Activated CD4-positive, alpha-beta memory T cell treated with anti-CD3 and anti-CD28 coated beads for 36 hours (primary cell): ENCODE results near the gene MOB1B. TPM values are rescaled to one million over a fixed set of nuclear protein-coding genes. Genes with fewer than 3 reads are reported as not detected.

ENCODE experiments used
- CTCF ChIA-PET: fragments of 350-600 bp; sonication (Branson Sonifier 250); formaldehyde crosslinking; loops from one replicate; lab custom pipeline; 2021; ENCODE audit warnings: antibody characterized with exemption, inconsistent platforms; lab: Charles Lee
- POLR2A ChIA-PET: fragments of 350-600 bp; sonication (Branson Sonifier 250); formaldehyde crosslinking; loops from one replicate; lab custom pipeline; 2021; ENCODE audit warnings: antibody characterized with exemption; lab: Charles Lee
- DNase-seq: peaks from one replicate; pipeline ENCODE4 v3.0.0-alpha.2; 2020
- H3K27ac Mint-ChIP-seq: one replicate; pipeline ENCODE4 v1.8.0; 2021; ENCODE audit warnings: mixed read lengths
- H3K27me3 Mint-ChIP-seq: one replicate; pipeline ENCODE4 v1.8.0; 2021; ENCODE audit warnings: mixed read lengths
- H3K36me3 Mint-ChIP-seq: one replicate; pipeline ENCODE4 v1.8.0; 2021; ENCODE audit warnings: mixed read lengths
- H3K4me1 Mint-ChIP-seq: one replicate; pipeline ENCODE4 v1.8.0; 2021; ENCODE audit warnings: low read depth, mixed read lengths
- H3K4me3 Mint-ChIP-seq: one replicate; pipeline ENCODE4 v1.8.0; 2021; ENCODE audit warnings: mild to moderate bottlenecking, mixed read lengths
- H3K9me3 Mint-ChIP-seq: one replicate; pipeline ENCODE4 v1.8.0; 2021; ENCODE audit warnings: mixed read lengths
- intact Hi-C: fragments of 100-400 bp; cut with micrococcal nuclease; formaldehyde crosslinking; loops from one replicate; pipeline ENCODE4 v1.15.1; 2023
- total RNA-seq, 2 experiments: library from RNA; stranded (reverse); gene quantifications; one replicate each; pipeline ENCODE4 v1.2.3, GENCODE V29; 2021

Gene MOB1B
- total RNA-seq, 2 experiments from 2014 or later: 18.6 to 19.9 TPM

DNA sequence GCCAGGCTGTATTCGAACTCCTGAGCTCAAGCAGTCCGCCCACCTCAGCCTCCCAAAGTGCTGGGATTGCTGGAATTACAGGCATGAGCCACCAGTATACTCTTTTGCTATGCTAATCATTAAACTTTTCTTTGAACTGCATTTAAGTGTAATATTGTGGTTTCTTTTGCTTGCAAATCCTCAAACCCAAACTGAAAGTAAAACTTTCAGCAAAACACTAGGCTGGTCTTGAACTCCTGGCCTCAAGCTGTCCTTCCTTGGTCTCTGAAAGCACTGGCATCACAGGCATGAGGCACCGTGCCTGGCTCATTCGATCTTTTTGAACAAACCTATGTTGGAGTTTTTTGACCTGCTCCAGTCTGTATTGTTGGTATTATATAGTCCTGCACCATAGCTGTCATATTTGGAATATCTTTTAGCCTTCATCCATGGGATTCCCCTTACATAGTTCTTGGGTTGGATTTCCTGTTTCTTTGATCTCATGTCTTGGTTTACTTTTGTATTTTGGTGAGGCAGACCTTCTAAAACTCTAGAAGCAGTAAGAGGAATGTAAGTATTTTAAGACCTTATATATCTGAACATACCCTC, 34.1 kb downstream of the MOB1B start:
- Mint-ChIP-seq H3K27me3 (no peaks in the 10 kb centered on the region), H3K36me3 (peaks cover 4% of the 10 kb centered on the region), H3K4me3 (no peak overlapping the region), H3K4me1 (peaks cover 10% of the 10 kb centered on the region), H3K9me3 (peaks cover 6% of the 10 kb centered on the region), H3K27ac (no peak overlapping the region)
- ChIA-PET CTCF (no interaction called here), POLR2A (interaction anchor here (1.1 kb wide), 1 partner anchor 34 kb away, joined by 5 read pairs; the partner anchor contains the start of gene MOB1B)
- intact Hi-C loops: no loop called here
- peak; percentile 15 for DNase-seq

DNA sequence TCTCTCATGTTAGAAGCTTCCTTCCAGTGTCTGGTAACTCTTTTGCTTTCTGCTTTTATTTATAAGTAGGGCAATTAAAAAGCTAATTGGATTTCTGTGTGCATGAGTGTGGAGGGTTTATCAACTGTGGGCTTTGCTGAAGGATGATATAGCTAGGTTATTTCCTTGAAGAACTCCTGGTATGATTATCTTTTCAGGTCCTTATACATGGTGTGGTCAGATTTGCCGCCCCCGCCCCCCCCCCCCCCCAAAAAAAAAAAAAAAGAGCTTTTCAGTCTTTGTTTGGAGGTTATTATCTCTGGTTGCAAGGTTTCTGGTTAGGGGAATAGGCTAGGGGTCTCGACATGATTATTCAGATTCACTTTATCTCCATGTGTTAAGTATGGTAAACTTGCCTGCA, 35.9 kb downstream of the MOB1B start:
- POLR2A ChIA-PET: no interaction called here
- Mint-ChIP-seq H3K4me3 (no peak overlapping the region), H3K36me3 (no peaks in the 10 kb centered on the region), H3K9me3 (peaks cover under 1% of the 10 kb centered on the region), H3K27me3 (no peaks in the 10 kb centered on the region), H3K27ac (no peak overlapping the region), H3K4me1 (peaks cover 10% of the 10 kb centered on the region)
- intact Hi-C loops: no loop called here
- DNase-seq: no peak
- CTCF ChIA-PET: interaction anchor here (0.7 kb wide), 1 partner anchor 36 kb away, joined by 3 read pairs; the partner anchor contains the start of gene MOB1B

DNA sequence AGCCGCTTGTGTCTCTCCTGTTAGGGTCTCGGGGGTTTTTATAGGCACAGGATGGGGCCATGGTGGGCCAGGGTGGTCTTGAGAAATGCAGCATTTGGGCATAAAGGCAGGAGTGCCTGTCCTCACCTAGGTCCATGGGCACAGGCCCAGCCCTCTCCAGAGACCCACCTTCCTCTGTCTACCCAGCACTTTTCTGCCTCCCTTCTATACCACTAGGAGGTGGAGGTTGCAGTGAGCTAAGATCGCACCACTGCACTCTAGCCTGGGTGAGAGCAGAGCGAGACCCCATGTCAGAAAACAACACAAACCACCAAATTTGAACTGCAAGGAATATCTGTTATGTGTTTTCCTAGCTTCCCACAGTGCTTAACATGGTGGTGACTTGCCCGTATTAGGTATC, 38.0 kb downstream of the MOB1B start:
- Mint-ChIP-seq H3K27ac (no peak overlapping the region), H3K4me3 (no peak overlapping the region), H3K9me3 (no peaks in the 10 kb centered on the region), H3K4me1 (peaks cover 13% of the 10 kb centered on the region), H3K36me3 (peaks cover 4% of the 10 kb centered on the region), H3K27me3 (no peaks in the 10 kb centered on the region)
- CTCF ChIA-PET: no interaction called here
- POLR2A ChIA-PET: no interaction called here
- intact Hi-C loops: no loop called here
- DNase-seq: no peak

DNA sequence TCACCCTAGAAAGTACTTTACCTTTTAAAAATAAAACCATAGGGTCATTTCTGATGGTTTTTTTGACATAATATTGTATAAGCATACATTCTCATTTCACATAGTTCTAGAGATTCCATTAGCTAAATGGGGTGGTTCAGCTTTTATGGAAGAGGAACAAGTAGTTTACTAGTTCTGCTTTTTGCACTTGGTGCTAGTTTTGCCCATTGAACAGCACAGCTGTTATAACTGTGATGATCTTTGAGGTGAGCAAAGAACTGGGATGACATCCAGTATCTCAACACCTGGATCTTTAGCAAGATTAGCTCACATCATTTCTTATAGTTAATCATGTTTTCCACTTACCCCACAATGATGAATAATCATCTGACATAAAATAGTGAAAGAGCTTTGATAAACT, 40.9 kb downstream of the MOB1B start:
- DNase-seq: no peak
- Mint-ChIP-seq H3K4me1 (peaks cover 4% of the 10 kb centered on the region), H3K27me3 (no peaks in the 10 kb centered on the region), H3K36me3 (peaks cover 4% of the 10 kb centered on the region), H3K4me3 (no peak overlapping the region), H3K9me3 (no peaks in the 10 kb centered on the region), H3K27ac (no peak overlapping the region)
- ChIA-PET CTCF (interaction anchor here (0.6 to 1.3 kb wide), 2 partner anchors 242 to 291 kb away, joined by 3 to 4 read pairs; no protein-coding TSS in a partner anchor), POLR2A (interaction anchor here (1.1 kb wide), 1 partner anchor 287 kb away, joined by 3 read pairs; no protein-coding TSS in a partner anchor)
- intact Hi-C loops: no loop called here

DNA sequence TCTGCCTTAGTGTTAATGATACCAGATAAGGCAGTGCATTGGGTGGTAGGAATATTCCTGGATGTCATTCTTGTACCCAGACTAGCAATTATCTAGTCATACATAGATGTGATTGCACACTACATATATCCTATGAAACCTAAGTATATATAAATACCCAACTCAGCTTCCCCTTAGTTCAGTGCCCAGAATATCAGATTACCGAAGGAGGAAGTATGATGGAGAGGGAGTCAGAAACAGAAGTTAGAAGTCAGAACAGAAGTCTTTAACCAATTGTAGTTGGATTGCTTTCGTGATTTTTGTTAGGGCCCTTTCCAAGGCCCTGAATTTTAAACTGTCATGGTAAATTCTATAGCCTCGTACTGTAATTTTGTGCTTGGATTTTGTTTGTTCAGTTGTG, 42.9 kb downstream of the MOB1B start:
- no peak for DNase-seq
- no peak overlapping the region for H3K27ac Mint-ChIP-seq
- no peaks in the 10 kb centered on the region for H3K9me3 Mint-ChIP-seq
- ChIA-PET CTCF (no interaction called here), POLR2A (no interaction called here)
- no peak overlapping the region for H3K4me3 Mint-ChIP-seq
- peaks cover 4% of the 10 kb centered on the region for H3K4me1 Mint-ChIP-seq
- intact Hi-C loops: no loop called here
- no peaks in the 10 kb centered on the region for H3K27me3 Mint-ChIP-seq
- H3K36me3 Mint-ChIP-seq: peaks cover 4% of the 10 kb centered on the region

DNA sequence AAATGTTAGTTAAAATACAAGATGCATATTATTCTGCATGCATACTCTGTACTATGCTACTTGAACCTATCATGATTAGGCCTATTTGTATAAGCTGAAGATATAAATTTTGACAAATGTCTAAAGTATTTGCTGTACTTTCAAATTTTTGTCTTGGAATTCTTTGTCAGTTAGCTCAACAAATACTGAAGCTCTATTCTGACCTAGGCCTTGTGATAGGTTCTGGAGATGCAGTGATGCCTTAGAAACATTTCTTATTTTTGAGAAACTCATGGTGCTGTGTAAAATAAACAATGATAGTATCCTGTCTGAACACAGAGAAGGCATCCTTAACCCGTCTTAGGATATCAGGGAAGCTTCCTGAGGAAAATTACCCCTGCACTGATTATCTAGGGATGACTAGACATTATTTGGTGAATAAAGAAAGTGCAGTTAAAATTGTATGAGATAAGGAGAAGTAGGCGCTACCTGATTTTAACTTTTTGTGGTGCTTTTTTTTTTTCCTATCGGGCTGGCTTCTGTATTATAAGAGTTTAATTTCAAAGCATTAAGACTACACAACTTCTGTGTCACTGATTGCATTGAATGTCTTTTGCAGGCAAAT, 43.4 kb downstream of the MOB1B start:
- intact Hi-C loops: no loop called here
- POLR2A ChIA-PET: no interaction called here
- H3K27ac Mint-ChIP-seq: no peak overlapping the region
- no peak for DNase-seq
- H3K4me1 Mint-ChIP-seq: peaks cover 4% of the 10 kb centered on the region
- CTCF ChIA-PET: no interaction called here
- H3K9me3 Mint-ChIP-seq: no peaks in the 10 kb centered on the region
- no peaks in the 10 kb centered on the region for H3K27me3 Mint-ChIP-seq
- H3K4me3 Mint-ChIP-seq: no peak overlapping the region
- H3K36me3 Mint-ChIP-seq: peaks cover 4% of the 10 kb centered on the region

DNA sequence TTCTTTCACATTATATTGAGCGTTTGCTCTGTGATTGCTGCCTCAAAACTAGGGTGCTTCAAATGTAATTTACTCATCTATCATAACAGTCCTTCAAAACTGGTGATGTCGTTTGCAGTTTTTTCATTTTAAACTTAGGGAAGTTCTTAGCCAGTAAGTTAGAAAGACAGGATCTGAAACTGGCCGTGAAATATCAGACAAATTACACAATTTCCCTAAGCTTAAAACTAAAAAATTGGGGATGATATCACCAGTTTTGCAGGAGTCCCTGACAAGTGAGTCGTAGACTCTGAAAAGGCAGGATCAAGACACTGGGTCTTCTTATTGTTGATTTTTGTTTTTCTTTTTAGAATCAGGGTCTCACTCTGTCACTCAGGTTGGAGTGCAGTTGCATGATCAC, 44.8 kb downstream of the MOB1B start:
- Mint-ChIP-seq H3K27me3 (no peaks in the 10 kb centered on the region), H3K4me1 (peaks cover 4% of the 10 kb centered on the region), H3K27ac (no peak overlapping the region), H3K4me3 (no peak overlapping the region), H3K9me3 (no peaks in the 10 kb centered on the region), H3K36me3 (peaks cover 4% of the 10 kb centered on the region)
- POLR2A ChIA-PET: no interaction called here
- CTCF ChIA-PET: no interaction called here
- no peak for DNase-seq
- intact Hi-C loops: no loop called here

DNA sequence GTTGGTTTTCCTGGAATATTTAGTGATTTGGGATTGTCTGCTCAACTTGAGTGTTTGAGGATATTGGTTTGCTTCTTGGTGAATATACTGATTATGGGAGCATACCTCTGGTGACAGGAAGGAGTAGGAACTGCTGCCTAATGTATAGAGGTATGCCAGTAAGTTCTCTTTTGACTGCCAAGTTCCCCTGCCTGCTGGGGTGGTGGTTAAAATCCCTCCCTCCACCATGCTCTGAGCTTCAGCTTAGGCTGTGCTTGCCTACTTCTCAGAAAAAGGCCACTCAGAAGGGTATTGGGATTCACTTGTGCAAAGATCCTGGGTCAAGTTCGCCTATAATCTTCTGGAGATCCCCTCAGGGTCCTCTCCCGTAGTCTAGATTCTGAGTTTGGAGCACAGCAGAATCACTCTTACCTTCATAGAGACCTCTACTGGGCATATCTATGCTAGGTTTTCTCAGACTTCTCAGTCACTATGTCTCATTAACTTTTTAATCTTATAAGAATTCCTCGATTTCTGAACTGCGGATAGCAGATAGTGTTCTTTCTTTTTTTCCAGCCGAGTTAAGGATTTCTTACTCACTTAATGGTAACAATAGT, 46.6 kb downstream of the MOB1B start:
- ChIA-PET CTCF (no interaction called here), POLR2A (no interaction called here)
- intact Hi-C loops: no loop called here
- Mint-ChIP-seq H3K9me3 (no peaks in the 10 kb centered on the region), H3K4me3 (no peak overlapping the region), H3K27me3 (no peaks in the 10 kb centered on the region), H3K4me1 (peaks cover 2% of the 10 kb centered on the region), H3K36me3 (peaks cover 4% of the 10 kb centered on the region), H3K27ac (no peak overlapping the region)
- no peak for DNase-seq

DNA sequence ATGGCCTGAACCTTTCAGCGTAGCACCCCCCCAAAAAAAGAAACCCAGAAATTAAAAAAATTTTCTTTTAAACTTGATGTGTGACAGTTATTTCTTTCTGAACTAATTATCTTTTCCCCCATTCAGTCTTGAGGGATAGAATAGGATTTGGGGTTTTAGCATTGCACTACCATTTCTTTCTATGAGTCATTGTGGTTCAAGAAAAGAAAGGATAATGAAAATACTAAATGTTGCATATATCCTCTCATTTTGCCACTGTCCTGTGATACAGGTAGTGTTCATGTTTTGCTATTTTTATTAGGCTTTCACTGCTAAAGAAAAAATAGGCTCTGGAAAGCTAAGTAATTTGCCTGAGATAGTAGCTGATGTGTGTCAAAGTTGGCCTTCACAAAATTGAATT, 51.9 kb downstream of the MOB1B start:
- Mint-ChIP-seq H3K4me3 (no peak overlapping the region), H3K36me3 (no peaks in the 10 kb centered on the region), H3K27me3 (no peaks in the 10 kb centered on the region), H3K27ac (no peak overlapping the region), H3K4me1 (peaks cover 2% of the 10 kb centered on the region), H3K9me3 (no peaks in the 10 kb centered on the region)
- CTCF ChIA-PET: no interaction called here
- POLR2A ChIA-PET: interaction anchor here (0.6 kb wide), 1 partner anchor 23 kb away, joined by 3 read pairs; no protein-coding TSS in a partner anchor
- intact Hi-C loops: no loop called here
- DNase-seq: no peak

DNA sequence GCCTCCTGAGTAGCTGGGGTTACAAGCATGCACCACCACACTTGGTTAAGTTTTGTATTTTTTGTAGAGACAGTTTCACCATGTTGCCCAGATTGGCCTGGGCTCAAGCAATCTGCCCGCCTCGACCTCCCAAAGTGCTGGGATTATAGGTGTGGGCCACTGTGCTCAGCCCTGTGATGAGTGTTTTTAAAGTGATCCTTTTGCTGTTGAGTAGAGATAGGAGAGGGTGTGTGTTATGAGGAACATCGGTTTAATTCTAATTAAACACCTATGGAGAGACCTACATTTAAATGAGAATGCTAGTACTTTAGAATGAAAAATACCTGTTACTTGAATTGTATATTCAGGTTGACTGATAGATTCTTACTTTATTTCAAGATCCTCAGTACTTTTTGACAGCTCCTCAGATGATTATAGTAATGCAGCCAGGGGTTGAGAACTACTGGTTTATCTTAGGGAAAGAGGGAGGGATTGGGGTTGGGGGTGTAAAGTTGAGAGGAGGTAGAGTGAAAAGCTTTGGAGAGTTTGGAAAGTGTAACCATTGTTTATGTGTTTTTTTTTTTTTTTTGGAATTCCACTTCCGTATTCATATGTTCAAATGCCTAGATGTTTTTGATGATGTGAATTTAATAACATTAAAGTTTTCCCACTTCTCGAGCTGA, 54.5 kb downstream of the MOB1B start:
- intact Hi-C loops: no loop called here
- DNase-seq: no peak
- no peaks in the 10 kb centered on the region for H3K27me3 Mint-ChIP-seq
- no peaks in the 10 kb centered on the region for H3K9me3 Mint-ChIP-seq
- no peak overlapping the region for H3K4me3 Mint-ChIP-seq
- H3K36me3 Mint-ChIP-seq: peaks cover 5% of the 10 kb centered on the region
- ChIA-PET POLR2A (no interaction called here), CTCF (no interaction called here)
- peaks cover 2% of the 10 kb centered on the region for H3K4me1 Mint-ChIP-seq
- no peak overlapping the region for H3K27ac Mint-ChIP-seq

DNA sequence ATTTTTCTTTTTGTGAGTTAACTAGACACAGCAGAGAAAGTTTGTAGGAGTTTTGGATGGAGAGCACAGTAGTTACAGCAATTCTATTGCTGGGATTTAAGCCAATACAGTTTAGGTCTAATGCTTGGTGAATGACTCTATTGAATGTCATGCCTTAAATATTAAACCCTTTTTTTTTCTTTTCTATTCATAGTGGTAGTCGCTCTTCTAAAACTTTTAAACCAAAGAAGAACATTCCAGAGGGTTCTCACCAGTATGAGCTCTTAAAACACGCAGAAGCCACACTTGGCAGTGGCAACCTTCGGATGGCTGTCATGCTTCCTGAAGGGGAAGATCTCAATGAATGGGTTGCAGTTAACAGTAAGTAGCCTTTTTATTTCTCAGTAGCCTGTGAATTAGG, 56.5 kb downstream of the MOB1B start:
- DNase-seq: no peak
- ChIA-PET CTCF (interaction anchor here (1.2 kb wide), 1 partner anchor 52 kb away, joined by 4 read pairs; no protein-coding TSS in a partner anchor), POLR2A (interaction anchor here (0.6 kb wide), 1 partner anchor 39 kb away, joined by 3 read pairs; no protein-coding TSS in a partner anchor)
- Mint-ChIP-seq H3K4me3 (no peak overlapping the region), H3K27ac (no peak overlapping the region), H3K9me3 (no peaks in the 10 kb centered on the region), H3K4me1 (no peaks in the 10 kb centered on the region), H3K27me3 (no peaks in the 10 kb centered on the region), H3K36me3 (peaks cover 5% of the 10 kb centered on the region)
- intact Hi-C loops: no loop called here

DNA sequence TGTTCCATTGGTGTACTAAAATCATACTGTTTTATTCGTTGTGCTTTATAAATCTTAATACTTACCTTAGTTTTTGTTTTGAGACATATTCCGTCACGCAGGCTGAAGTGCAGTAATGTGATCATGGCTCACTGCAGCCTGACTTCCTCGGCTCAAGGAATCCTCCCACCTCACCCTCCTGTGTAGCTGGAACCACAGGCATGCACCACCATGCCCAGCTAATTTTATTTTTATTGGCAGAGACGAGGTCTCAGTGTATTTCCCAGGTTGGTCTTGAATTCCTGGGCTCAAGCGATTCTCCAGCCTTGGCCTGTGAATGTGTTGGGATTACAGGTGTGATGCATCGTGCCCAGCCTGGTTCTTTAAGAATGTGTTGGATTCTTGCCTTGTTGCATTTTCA, 66.9 kb downstream of the MOB1B start:
- Mint-ChIP-seq H3K9me3 (no peaks in the 10 kb centered on the region), H3K27me3 (no peaks in the 10 kb centered on the region), H3K4me1 (no peaks in the 10 kb centered on the region), H3K36me3 (peaks cover 2% of the 10 kb centered on the region), H3K4me3 (no peak overlapping the region), H3K27ac (no peak overlapping the region)
- DNase-seq: no peak
- intact Hi-C loops: no loop called here
- ChIA-PET CTCF (no interaction called here), POLR2A (no interaction called here)
